ENCODE results near the gene RGS6.

RGS6 gene

GRCh38 chr14:72023128-72024042, 91.2 kb downstream of the RGS6 start:
- no peak overlapping the region for H3K4me3 Mint-ChIP-seq
- H3K4me1 Mint-ChIP-seq = no peaks in the 10 kb centered on the region
- H3K9me3 Mint-ChIP-seq = no peaks in the 10 kb centered on the region
- peaks cover 24% of the 10 kb centered on the region for H3K27me3 Mint-ChIP-seq
- H3K36me3 Mint-ChIP-seq = no peaks in the 10 kb centered on the region
- H3K27ac Mint-ChIP-seq = no peak overlapping the region

DNA sequence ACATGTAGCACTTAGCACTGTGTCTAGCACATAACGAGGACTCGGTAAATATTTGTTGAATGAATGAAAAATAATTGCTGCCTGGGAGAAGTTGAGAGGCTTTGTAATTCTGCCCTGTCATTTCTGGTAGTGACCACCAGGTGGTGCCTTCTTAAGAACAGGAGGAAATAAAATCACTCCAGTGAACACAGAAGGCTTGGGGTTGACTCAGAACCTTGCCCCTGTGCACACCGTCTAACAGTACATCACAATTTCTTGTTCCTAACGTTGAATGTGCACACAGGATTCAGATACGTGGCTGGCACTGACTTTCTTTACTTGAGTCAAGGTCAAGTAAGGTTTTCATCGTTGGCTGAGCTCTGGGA, 91.8 kb downstream of the RGS6 start:
- H3K36me3 Mint-ChIP-seq = no peaks in the 10 kb centered on the region
- peaks cover 24% of the 10 kb centered on the region for H3K27me3 Mint-ChIP-seq
- H3K4me3 Mint-ChIP-seq = no peak overlapping the region
- no peak overlapping the region for H3K27ac Mint-ChIP-seq
- H3K9me3 Mint-ChIP-seq = no peaks in the 10 kb centered on the region
- no peaks in the 10 kb centered on the region for H3K4me1 Mint-ChIP-seq

- no peak overlapping the region for H3K27ac Mint-ChIP-seq
- H3K36me3 Mint-ChIP-seq = no peaks in the 10 kb centered on the region
- H3K9me3 Mint-ChIP-seq = no peaks in the 10 kb centered on the region
- peaks cover 20% of the 10 kb centered on the region for H3K27me3 Mint-ChIP-seq
- no peaks in the 10 kb centered on the region for H3K4me1 Mint-ChIP-seq
- H3K4me3 Mint-ChIP-seq = no peak overlapping the region
Observed at GRCh38 chr14:72024504-72024903, 92.3 kb downstream of the RGS6 start.

GRCh38 chr14:72026536-72026935, 94.3 kb downstream of the RGS6 start:
- no peaks in the 10 kb centered on the region for H3K36me3 Mint-ChIP-seq
- no peak overlapping the region for H3K27ac Mint-ChIP-seq
- peaks cover 17% of the 10 kb centered on the region for H3K27me3 Mint-ChIP-seq
- no peak overlapping the region for H3K4me3 Mint-ChIP-seq
- no peaks in the 10 kb centered on the region for H3K9me3 Mint-ChIP-seq
- no peaks in the 10 kb centered on the region for H3K4me1 Mint-ChIP-seq

DNA sequence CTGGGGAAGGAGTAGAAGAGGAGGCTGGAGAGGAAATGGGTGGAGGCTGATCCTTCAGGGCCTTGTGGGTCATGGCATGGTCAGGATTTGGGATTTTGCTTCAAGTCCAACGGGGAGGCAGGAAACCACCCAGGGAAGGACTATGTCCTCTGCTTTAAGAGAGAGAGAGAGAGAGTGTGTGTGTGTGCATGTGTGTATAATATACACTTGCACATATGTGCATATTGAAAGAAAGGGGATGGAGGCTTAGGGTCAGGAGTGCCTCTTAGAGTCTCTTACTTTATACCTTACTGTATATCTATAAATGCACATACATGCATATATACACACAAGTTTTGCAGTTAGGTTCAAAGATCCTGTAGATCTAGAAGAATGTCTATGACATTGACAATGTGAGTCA, 94.8 kb downstream of the RGS6 start:
- Mint-ChIP-seq H3K9me3 (no peaks in the 10 kb centered on the region), H3K27ac (no peak overlapping the region), H3K27me3 (peaks cover 14% of the 10 kb centered on the region), H3K4me1 (no peaks in the 10 kb centered on the region), H3K36me3 (no peaks in the 10 kb centered on the region), H3K4me3 (no peak overlapping the region)

DNA sequence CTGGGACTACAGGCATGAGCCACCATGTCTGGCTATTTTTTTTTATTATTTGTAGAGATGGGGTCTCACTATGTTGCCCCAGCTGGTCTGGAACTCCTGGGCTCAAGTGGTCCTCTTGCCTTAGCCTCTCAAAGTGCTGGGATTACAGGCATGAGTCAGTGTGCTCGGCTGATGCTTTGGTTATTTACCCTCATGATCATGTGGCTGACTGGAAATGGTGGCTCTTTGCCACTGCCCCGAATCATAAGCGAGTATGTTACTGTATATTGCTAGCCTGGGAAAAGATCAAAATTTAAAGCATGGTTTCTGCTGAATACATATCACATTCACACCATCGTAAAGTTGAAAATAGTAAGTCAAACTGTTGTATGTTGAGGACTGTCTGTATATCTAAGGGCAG, 101.1 kb downstream of the RGS6 start:
- Mint-ChIP-seq H3K36me3 (no peaks in the 10 kb centered on the region), H3K27me3 (peaks cover 5% of the 10 kb centered on the region), H3K9me3 (no peaks in the 10 kb centered on the region), H3K27ac (no peak overlapping the region), H3K4me3 (no peak overlapping the region), H3K4me1 (no peaks in the 10 kb centered on the region)

DNA sequence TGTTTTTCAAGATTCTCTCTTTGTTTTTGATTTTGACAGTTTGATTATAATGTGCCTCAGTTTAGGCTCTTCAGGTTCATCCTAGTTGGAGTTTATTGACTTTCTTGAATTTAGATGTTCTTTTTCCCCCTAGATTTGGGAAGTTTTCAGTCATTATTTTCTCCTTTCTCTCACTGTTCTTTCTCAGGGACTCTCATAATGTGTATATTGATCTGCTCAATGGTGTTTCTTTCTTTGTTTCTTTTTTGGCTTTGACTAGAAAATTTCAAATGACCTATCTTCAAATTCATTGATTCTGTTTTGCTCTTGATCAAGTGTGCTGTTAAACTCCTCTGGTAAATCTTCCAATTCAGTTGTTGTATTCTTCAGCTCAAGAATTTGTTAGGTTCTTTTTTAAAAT, 108.3 kb downstream of the RGS6 start:
- peaks cover 17% of the 10 kb centered on the region for H3K9me3 Mint-ChIP-seq
- peaks cover 3% of the 10 kb centered on the region for H3K36me3 Mint-ChIP-seq
- no peak overlapping the region for H3K4me3 Mint-ChIP-seq
- H3K4me1 Mint-ChIP-seq = no peaks in the 10 kb centered on the region
- no peak overlapping the region for H3K27ac Mint-ChIP-seq
- H3K27me3 Mint-ChIP-seq = peaks cover 22% of the 10 kb centered on the region

GRCh38 chr14:72045271-72045670, 113.0 kb downstream of the RGS6 start:
- H3K27ac Mint-ChIP-seq = no peak overlapping the region

GRCh38 chr14:72045885-72046284, 113.7 kb downstream of the RGS6 start:
- no peaks in the 10 kb centered on the region for H3K4me1 Mint-ChIP-seq
- H3K36me3 Mint-ChIP-seq = no peaks in the 10 kb centered on the region
- H3K27ac Mint-ChIP-seq = no peak overlapping the region
- peaks cover 3% of the 10 kb centered on the region for H3K9me3 Mint-ChIP-seq
- H3K4me3 Mint-ChIP-seq = no peak overlapping the region
- peaks cover 17% of the 10 kb centered on the region for H3K27me3 Mint-ChIP-seq

More at GRCh38 chr14:72045271-72045670, 113.0 kb downstream of the RGS6 start:
- Mint-ChIP-seq H3K4me3 (no peak overlapping the region), H3K36me3 (peaks cover 1% of the 10 kb centered on the region), H3K4me1 (no peaks in the 10 kb centered on the region), H3K9me3 (peaks cover 9% of the 10 kb centered on the region), H3K27me3 (peaks cover 19% of the 10 kb centered on the region)

GRCh38 chr14:72049462-72049861, 117.2 kb downstream of the RGS6 start:
- Mint-ChIP-seq H3K9me3 (no peaks in the 10 kb centered on the region), H3K27me3 (peaks cover 19% of the 10 kb centered on the region), H3K4me3 (no peak overlapping the region), H3K36me3 (no peaks in the 10 kb centered on the region), H3K27ac (no peak overlapping the region), H3K4me1 (no peaks in the 10 kb centered on the region)

DNA sequence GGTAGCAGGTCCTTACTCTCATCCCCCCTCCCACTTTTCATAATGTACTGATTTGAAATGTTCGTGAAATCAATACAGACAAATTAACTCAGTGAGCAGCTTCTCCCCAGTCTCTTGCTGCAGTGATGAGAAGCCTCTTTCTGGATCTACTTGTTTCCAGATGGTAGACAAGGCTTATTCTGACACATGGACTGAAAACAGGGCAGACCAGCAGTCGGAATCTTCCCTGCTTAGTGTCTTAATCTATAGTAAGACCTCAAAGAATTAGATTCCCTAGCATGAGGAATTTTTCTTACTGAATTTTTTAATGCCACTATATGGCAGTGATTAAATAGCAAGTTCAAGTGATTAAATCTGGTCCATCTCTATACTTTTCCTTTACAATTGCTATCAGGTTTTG, 120.1 kb downstream of the RGS6 start:
- no peak overlapping the region for H3K27ac Mint-ChIP-seq
- no peaks in the 10 kb centered on the region for H3K9me3 Mint-ChIP-seq
- H3K4me1 Mint-ChIP-seq = no peaks in the 10 kb centered on the region
- H3K36me3 Mint-ChIP-seq = no peaks in the 10 kb centered on the region
- peaks cover 15% of the 10 kb centered on the region for H3K27me3 Mint-ChIP-seq
- H3K4me3 Mint-ChIP-seq = no peak overlapping the region

DNA sequence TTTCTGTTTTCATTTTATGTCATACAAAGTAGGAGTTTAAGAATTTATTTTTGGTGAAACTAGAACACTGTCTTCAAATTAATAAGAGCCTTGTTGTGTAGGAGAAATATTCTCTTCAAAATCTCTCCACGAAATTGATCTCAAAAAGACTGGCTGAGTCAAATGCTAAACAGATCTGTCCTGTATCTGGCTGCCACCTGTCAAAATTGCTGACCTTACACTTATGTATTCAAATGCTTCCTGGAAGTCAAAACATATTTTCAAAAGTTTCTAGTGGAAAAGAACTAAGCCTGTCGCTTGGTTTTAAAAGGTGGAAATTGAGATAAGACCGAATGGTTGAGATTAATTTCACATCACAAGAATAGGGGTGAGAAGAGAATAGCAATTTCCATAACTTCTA, 121.4 kb downstream of the RGS6 start:
- Mint-ChIP-seq H3K36me3 (no peaks in the 10 kb centered on the region), H3K9me3 (no peaks in the 10 kb centered on the region), H3K4me3 (no peak overlapping the region), H3K27me3 (peaks cover 15% of the 10 kb centered on the region), H3K27ac (no peak overlapping the region), H3K4me1 (no peaks in the 10 kb centered on the region)

GRCh38 chr14:72054911-72055310, 122.7 kb downstream of the RGS6 start:
- Mint-ChIP-seq H3K36me3 (no peaks in the 10 kb centered on the region), H3K4me1 (no peaks in the 10 kb centered on the region), H3K9me3 (no peaks in the 10 kb centered on the region), H3K27me3 (peaks cover 15% of the 10 kb centered on the region), H3K27ac (no peak overlapping the region), H3K4me3 (no peak overlapping the region)

- no peaks in the 10 kb centered on the region for H3K4me1 Mint-ChIP-seq
- no peaks in the 10 kb centered on the region for H3K9me3 Mint-ChIP-seq
- H3K27me3 Mint-ChIP-seq = peaks cover 11% of the 10 kb centered on the region
- no peak overlapping the region for H3K27ac Mint-ChIP-seq
- H3K4me3 Mint-ChIP-seq = no peak overlapping the region
- no peaks in the 10 kb centered on the region for H3K36me3 Mint-ChIP-seq
Observed at GRCh38 chr14:72057701-72058285, 125.6 kb downstream of the RGS6 start.

GRCh38 chr14:72060460-72060859, 128.2 kb downstream of the RGS6 start:
- Mint-ChIP-seq H3K4me3 (no peak overlapping the region), H3K27me3 (peaks cover 5% of the 10 kb centered on the region), H3K9me3 (no peaks in the 10 kb centered on the region), H3K36me3 (no peaks in the 10 kb centered on the region), H3K27ac (no peak overlapping the region), H3K4me1 (no peaks in the 10 kb centered on the region)

DNA sequence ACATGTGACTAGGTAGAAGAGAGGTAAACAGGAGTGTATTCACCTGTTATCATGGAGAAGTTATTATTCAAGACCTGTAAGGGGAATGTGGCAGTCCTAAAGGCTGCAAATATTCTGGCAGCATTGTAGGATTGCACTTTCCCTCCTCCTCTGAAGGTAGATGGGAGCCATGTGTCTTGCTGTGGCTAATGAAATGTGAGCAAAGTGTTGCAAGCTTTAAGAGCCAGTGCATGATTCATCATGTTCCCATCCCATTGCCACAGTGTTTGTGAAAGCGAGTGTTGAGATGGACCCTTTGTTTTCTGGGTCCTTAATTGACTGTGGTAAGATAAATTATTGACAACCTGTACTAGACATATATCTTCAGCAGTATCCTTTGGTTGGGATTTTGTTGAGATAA, 128.7 kb downstream of the RGS6 start:
- Mint-ChIP-seq H3K27me3 (peaks cover 5% of the 10 kb centered on the region), H3K27ac (no peak overlapping the region), H3K9me3 (no peaks in the 10 kb centered on the region), H3K4me1 (no peaks in the 10 kb centered on the region), H3K4me3 (no peak overlapping the region), H3K36me3 (no peaks in the 10 kb centered on the region)
